CD4-positive, alpha-beta T cell treated with Interleukin-15 for 1 hour (primary cell): ENCODE measurements around the gene CCR5.
A peak's percentile ranks its signal among the peaks of the same experiment; 100 is the strongest.

Experiments
- DNase-seq: peaks from one replicate; pipeline ENCODE4 v3.0.0-alpha.2; 2020

CCR5 gene

DNA sequence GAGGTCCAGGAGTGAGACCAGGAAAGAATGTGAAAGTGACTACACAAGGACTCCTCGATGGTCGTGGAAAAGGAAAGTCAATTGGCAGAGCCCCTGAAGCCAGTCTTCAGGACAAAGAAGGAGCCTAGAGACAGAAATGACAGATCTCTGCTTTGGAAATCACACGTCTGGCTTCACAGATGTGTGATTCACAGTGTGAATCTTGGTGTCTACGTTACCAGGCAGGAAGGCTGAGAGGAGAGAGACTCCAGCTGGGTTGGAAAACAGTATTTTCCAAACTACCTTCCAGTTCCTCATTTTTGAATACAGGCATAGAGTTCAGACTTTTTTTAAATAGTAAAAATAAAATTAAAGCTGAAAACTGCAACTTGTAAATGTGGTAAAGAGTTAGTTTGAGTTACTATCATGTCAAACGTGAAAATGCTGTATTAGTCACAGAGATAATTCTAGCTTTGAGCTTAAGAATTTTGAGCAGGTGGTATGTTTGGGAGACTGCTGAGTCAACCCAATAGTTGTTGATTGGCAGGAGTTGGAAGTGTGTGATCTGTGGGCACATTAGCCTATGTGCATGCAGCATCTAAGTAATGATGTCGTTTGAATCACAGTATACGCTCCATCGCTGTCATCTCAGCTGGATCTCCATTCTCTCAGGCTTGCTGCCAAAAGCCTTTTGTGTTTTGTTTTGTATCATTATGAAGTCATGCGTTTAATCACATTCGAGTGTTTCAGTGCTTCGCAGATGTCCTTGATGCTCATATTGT lies 10.8 kb upstream of the CCR5 start:
- DNase-seq, result no peak

DNA sequence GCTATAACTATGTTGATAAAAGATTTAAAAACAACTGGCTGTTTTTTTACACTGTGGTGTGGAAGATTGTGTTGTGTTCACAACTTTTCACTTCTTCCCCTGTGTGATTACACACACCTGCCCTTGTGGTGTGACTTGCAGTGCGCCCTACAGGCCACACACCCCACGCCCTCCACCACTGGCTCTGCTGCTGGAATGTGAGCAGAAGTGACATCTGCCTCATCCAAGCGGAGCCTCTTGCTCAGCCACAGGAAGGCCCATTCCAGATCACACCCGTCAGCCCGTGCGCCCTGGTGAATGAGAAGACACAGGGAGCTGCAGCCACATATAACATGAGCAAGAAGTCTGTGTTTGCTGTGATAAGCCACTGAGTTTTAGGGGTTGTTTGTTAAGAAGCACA lies 9.8 kb upstream of the CCR5 start:
- DNase-seq, result no peak

DNA sequence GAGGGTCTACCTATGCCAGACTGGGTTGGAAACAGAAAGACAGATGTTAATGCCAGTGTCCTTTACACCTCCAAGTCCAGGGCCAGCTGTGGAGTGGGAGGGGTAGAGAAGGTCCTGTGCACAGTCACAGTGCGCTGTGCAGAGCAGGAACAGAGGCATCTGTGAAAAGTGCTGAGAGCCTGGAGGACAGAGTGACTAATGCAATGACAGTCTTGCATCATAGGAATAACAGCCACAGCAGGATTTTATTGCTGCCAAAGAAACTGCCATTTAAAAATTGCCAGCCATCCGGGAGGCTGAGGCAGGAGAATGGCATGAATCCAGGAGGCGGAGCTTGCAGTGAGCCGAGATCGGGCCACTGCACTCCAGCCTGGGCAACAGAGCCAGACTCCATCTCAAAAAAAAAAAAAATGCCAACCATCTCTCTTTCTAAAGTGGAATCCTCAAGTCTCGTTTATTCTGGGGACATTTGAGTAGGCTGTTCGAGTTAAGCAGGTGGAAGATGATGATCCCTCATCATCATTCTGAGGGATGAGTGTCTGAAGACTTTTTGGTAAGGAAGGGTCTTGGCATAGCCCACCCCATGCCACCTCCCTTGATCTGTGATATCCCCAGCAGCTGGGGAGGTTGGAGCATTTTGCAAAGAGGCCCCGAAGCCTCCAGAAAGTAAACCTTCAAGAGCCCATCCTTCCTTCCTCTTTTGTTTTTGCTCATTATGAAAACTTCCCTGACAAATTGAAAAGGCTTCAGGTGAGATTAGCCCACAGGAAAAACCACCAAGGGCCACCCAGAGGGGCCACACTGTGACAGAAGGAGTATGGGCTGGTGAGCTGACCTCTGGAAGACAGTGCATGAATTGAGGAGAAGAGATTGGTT lies 9.1 kb upstream of the CCR5 start:
- peak; percentile 42 for DNase-seq

- no peak for DNase-seq
These were observed 5.7 kb upstream of the CCR5 start for GRCh38 chr3:46365041-46365440.

GRCh38 chr3:46365737-46366524 lies 4.8 kb upstream of the CCR5 start:
- DNase-seq, result no peak

DNA sequence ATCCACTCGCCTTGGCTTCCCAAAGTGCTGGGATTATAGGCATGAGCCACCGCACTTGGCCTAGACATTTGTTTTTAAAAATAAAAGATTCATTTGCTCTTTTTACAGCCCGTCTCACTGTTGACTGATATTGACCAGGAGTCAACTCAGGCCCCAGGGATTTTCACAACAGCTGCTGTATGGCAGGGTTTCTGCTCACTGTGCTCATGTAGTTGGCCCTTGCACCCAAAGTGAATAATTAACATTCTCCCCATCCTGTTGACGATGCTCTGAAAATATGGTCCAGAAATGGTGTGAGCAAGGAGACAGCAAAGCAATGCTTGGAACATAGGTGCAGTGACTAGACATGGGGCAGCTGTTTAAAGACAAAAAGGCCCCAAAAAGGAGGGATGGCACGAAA lies 2.9 kb upstream of the CCR5 start:
- no peak for DNase-seq

DNA sequence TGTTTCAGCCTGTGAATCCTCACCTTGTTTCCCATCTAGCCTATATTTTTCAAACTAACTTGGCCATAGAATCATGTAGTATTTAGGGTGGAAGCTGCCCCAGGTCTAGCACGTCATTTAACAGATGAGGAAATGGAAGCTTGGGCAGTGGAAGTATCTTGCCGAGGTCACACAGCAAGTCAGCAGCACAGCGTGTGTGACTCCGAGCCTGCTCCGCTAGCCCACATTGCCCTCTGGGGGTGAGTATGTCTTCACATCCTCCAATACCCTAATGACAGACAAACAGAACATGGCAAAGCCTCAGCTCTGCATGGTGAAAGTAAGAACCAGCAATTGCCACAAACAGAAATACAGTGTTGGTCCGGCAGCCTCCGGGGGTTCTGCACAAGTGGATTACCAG lies 2.2 kb upstream of the CCR5 start:
- peak; percentile 85 for DNase-seq

DNA sequence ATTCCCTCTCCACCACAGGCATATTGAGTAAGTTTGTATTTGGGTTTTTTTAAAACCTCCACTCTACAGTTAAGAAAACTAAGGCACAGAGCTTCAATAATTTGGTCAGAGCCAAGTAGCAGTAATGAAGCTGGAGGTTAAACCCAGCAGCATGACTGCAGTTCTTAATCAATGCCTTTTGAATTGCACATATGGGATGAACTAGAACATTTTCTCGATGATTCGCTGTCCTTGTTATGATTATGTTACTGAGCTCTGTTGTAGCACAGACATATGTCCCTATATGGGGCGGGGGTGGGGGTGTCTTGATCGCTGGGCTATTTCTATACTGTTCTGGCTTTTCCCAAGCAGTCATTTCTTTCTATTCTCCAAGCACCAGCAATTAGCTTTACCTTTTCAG lies 1.6 kb upstream of the CCR5 start:
- no peak for DNase-seq

DNA sequence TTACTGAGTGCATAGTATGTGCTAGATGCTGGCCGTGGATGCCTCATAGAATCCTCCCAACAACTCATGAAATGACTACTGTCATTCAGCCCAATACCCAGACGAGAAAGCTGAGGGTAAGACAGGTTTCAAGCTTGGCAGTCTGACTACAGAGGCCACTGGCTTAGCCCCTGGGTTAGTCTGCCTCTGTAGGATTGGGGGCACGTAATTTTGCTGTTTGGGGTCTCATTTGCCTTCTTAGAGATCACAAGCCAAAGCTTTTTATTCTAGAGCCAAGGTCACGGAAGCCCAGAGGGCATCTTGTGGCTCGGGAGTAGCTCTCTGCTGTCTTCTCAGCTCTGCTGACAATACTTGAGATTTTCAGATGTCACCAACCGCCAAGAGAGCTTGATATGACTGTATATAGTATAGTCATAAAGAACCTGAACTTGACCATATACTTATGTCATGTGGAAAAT lies 1.0 kb upstream of the CCR5 start:
- no peak for DNase-seq

DNA sequence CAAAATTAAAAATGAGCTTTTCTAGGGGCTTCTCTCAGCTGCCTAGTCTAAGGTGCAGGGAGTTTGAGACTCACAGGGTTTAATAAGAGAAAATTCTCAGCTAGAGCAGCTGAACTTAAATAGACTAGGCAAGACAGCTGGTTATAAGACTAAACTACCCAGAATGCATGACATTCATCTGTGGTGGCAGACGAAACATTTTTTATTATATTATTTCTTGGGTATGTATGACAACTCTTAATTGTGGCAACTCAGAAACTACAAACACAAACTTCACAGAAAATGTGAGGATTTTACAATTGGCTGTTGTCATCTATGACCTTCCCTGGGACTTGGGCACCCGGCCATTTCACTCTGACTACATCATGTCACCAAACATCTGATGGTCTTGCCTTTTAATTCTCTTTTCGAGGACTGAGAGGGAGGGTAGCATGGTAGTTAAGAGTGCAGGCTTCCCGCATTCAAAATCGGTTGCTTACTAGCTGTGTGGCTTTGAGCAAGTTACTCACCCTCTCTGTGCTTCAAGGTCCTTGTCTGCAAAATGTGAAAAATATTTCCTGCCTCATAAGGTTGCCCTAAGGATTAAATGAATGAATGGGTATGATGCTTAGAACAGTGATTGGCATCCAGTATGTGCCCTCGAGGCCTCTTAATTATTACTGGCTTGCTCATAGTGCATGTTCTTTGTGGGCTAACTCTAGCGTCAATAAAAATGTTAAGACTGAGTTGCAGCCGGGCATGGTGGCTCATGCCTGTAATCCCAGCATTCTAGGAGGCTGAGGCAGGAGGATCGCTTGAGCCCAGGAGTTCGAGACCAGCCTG lies 984 bp downstream of the CCR5 start:
- DNase-seq, result no peak

DNA sequence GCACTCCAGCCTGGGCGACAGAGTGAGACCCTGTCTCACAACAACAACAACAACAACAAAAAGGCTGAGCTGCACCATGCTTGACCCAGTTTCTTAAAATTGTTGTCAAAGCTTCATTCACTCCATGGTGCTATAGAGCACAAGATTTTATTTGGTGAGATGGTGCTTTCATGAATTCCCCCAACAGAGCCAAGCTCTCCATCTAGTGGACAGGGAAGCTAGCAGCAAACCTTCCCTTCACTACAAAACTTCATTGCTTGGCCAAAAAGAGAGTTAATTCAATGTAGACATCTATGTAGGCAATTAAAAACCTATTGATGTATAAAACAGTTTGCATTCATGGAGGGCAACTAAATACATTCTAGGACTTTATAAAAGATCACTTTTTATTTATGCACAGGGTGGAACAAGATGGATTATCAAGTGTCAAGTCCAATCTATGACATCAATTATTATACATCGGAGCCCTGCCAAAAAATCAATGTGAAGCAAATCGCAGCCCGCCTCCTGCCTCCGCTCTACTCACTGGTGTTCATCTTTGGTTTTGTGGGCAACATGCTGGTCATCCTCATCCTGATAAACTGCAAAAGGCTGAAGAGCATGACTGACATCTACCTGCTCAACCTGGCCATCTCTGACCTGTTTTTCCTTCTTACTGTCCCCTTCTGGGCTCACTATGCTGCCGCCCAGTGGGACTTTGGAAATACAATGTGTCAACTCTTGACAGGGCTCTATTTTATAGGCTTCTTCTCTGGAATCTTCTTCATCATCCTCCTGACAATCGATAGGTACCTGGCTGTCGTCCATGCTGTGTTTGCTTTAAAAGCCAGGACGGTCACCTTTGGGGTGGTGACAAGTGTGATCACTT lies 2.0 kb downstream of the CCR5 start:
- DNase-seq, result no peak

DNA sequence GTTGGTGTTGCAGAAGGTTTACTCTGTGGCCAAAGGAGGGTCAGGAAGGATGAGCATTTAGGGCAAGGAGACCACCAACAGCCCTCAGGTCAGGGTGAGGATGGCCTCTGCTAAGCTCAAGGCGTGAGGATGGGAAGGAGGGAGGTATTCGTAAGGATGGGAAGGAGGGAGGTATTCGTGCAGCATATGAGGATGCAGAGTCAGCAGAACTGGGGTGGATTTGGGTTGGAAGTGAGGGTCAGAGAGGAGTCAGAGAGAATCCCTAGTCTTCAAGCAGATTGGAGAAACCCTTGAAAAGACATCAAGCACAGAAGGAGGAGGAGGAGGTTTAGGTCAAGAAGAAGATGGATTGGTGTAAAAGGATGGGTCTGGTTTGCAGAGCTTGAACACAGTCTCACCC lies 4.0 kb downstream of the CCR5 start:
- no peak for DNase-seq

DNA sequence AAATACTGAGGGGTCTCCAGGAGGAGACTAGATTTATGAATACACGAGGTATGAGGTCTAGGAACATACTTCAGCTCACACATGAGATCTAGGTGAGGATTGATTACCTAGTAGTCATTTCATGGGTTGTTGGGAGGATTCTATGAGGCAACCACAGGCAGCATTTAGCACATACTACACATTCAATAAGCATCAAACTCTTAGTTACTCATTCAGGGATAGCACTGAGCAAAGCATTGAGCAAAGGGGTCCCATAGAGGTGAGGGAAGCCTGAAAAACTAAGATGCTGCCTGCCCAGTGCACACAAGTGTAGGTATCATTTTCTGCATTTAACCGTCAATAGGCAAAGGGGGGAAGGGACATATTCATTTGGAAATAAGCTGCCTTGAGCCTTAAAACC lies 4.5 kb downstream of the CCR5 start:
- no peak for DNase-seq

GRCh38 chr3:46375814-46376213 lies 5.1 kb downstream of the CCR5 start:
- no peak for DNase-seq

DNA sequence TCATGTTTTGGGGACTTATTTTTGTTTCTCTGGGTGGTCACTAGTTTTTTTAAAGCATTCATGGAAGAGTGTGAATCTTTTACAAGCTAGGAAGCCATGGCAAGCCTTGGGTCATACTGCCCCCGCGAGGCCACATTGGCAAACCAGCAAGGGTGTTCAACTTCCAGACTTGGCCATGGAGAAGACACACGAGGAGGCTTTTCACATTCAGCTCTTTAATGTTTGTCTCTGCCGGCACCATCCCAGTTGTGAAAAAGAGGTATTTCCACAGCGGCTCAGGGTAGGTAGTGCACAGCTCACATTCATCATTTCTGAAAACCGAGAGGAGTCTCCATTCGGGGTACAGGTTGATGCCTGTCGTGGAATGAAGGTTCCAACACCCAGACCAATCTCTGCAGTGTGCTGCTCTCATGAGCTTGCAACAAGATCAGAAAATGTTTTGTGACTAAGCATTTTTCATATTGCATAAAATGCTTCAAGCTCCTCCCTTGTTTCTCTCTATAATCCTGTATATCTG lies 7.7 kb downstream of the CCR5 start:
- DNase-seq, result peak; percentile 63

DNA sequence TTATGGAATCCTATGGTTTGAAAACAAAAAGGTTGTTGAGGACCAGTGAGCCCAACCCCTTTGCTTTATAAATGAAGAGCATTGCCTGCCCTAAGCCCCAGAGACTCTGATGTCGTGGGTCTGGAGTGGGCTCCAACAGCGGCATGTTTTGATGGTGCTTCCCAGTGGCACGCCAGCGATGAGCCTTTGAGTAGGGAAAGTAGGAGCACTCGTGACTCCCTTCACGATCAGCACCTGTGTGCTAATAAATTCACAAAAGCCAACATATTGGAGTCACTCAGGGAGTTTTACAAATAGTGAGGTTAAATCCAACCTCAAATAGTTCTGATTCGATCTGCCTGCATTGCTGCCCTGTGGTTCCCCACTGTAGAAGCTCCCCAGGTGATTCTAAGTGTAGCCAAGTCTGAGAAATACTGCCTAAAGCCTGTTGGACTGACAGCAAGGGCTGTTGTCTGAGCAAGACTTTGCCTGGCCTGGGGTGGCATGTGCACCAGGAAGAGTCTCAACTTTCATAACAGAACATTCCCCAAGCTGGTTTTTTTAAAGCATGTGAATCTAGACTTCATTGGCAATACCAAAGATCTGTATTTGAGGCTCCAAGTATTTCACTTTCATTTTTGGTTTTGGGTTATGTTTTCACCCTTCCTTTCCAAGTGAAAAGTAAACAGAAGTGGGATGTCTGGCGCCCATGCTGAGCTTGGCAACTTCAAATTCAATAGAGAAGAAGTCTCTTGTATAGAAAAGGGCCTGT lies 9.9 kb downstream of the CCR5 start:
- DNase-seq, result no peak

DNA sequence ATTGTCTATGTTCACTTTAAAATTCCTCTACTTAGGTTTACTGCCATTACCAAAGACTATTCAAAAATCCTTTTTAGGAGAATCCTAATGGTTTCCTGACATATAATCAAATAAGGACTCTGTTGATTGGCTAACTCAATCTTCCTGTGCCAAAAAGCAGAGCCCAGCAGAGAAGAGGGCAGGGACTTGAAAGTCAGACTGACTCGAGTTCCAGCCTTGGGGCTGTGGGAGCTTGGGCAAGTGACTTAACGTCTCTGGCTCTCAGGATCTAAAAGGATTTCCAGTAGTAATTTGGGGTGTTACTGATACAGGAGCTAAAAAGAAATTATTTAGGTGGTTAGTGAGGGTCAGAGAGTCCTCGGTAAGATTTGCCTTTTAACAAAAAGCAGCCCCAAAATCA lies 10.9 kb downstream of the CCR5 start:
- no peak for DNase-seq

GRCh38 chr3:46383211-46383950 lies 12.6 kb downstream of the CCR5 start:
- no peak for DNase-seq

DNA sequence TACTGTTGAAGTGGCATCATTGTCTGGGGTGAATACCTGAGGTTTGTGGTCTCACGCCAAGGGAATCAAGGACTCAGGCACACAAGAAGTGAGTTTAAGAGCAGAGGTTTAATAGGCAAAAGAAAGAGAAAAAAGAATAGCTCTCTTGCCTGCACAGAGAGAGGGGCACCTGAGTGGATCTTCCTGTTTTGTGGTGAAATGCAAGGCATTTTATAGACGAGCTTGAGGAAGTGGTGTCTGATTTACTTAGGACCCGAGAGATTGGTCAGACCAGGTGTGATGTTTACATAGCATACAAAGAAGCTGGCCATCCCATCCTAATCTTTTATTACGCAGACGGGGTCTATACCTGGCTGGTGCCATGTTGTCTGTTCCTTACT lies 13.2 kb downstream of the CCR5 start:
- DNase-seq, result no peak

GRCh38 chr3:46386205-46386604 lies 15.5 kb downstream of the CCR5 start:
- no peak for DNase-seq
